Activated CD4-positive, CD25-positive, alpha-beta regulatory T cell (primary cell): ENCODE data around the gene SMC2.

Experiments used
- DNase-seq, 4 experiments: peaks; one replicate each; lab custom pipeline; 2025; lab: John Stamatoyannopoulos, UW

Gene SMC2

DNA sequence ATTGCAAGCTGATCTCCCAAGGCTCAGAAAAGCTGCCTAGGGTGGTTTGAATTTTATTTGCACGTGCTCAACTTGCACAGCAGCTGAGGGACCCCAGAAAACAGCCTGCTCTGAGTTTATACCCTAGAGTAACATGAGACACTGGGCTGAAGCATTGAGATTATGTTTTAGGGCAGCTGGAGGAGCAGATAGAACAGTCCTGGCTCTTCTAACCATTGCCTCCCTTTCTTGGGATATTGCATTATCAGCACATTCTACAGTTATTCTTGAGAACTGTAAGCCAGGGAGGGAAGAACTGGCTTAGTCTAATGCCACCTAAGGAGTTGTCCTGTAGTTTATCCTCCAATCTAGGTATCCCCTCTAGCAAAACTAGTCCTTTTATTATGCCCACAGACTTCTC is 10.3 kb downstream of the SMC2 start:
- no peak for DNase-seq

DNA sequence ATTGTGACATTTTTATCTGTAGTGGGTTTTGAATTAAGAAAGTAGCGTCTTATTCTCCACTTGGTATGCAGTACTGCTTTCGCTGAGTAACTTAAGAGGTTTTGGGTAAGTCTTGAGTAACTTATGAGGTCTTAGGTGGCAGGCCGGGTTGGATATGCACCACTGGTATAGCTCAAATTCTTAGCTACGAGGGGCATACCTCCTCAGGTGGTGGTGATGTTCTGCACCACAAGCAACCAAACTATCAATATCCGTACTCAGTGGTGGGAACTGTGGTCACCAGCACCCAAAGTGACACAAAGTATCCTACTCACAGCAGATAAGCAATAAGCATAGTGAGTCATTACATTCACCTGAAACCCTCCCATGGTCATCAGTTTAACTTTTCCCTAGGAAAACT is 13.7 kb downstream of the SMC2 start:
- no peak for DNase-seq

DNA sequence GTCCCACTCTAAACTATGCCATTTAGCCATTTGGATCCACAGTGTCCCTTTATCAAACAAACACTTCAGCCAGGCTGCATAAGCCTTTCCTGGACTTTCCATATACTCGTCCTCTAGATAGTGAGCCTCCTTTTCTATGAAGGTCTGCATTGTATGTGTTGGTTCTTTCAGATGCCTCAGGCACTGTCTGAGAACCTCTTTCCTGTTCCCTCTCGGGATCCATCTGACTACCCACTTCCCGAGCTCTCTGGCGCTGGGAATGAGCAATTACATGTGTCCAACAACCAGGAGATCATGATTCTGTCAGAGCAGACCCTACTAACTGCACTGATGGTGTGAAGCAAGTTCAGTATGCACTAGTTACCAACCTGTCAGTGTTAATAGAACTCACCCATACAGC is 14.2 kb downstream of the SMC2 start:
- no peak for DNase-seq

DNA sequence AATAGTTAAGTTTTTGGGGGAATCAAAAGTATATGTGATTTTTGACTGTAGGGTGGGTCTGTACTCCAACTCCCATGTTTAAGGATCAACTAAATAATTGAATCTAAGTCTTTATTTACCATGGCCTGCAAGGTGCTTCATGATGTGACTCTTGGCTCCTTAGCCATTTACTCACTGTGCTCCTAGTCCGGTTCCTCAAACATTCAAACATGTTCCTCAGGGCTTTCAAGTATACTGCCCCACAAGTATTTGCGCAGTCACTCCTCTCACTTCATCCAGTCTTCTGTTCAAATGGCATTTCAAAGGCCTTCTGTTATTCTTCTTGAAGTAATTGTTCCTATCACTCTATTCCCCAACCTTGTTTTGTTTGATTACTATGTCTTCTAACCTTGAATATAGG is 16.4 kb downstream of the SMC2 start:
- no peak for DNase-seq

DNA sequence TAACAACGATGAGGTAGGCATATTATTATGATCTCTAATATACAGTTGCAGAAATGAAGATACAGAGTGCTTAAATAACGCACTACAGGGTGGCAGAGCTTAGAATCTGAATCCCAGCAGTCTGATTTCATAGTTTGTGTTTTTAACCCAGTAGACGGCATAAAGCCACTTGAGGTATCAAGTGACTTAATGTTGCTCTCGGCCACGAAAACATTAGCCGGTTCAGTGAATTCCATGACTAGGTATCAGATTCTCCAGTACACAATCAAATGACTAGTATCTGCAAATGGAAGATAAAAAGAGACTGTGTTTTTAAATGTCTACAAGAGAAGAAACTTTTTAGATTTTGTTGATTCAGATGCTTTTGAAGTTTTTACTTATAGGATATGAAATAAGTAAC is 24.8 kb downstream of the SMC2 start:
- no peak for DNase-seq

DNA sequence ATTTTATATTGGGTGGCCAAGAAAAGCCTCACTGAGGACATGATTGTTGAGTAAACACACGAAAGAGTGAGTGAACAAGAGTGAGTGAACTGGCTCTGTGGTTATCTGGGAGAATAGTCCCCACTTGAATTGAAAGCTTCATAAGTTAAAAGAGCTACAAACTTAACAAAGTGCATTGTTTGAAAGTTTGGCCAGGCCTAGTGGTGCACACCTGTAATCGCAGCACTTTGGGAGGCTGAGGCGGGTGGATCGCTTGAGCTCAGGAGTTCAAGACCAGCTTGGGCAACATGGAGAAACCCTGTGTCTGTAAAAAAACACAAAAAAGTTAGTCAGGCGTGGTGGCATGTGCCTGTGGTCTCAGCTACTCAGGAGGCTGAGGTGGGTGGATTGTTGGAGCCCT is 26.9 kb downstream of the SMC2 start:
- DNase-seq: no peak

DNA sequence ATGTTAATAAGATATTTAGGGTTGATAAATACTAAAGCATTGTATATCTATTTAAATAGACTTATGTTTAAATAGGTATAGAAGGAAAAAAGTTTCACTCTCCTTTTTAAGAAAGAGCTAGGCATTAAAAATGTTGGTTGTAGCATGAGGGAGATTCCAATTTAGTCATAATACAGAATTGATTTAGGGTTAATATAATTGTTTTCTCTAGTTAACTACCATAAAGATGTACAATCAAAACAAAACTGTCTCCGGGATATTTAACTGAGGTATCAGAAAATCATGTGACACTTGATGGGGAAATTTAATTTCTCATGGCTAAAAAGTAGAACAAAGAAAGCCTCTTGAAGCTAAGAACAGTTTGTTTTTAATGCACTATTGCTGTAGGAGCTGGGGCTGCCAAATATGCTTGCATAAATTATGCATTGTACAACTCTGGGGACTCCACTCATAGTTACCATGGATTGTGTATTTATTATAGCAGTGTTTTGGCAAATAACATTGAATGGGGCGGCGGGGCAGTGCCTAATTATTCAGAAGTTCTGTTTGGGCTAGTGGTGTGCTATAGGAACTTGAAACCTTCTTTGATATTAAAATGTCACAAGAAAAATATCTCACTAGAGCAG is 44.2 kb downstream of the SMC2 start:
- DNase-seq: no peak

DNA sequence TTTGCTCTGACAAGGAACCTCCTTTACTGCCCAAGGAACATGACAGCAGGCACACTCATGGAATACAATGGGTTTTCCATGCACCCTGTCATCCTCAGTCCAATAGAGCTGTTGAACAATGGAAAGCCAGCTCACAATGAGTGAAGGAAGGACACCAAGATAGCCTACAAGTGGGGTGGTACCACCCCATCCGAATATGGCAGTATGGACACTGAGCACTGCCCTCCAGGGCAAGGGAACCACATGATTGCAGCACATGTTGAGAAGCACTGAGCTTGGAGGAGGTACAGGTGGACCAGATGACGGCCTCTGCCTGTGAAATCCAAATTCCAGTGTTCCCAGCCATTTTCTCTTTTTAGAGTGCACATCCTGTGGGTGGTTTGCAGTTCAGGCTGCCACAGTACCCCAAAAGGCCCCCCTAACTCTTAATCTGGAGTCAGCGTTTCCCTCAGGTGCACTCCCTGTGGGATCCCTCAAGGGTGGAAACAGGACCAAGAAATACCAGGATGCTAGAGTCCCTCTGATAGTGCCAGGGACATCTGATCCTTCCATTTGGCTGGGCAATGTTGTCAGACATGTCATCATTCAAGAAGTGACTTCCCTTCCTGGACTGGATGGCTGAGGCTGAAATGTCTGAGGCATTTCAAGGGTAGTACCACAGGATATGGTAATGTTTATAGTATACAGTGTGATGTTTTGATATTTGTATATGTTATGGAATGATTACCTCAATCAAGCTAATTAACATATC is 48.9 kb downstream of the SMC2 start:
- DNase-seq: no peak

DNA sequence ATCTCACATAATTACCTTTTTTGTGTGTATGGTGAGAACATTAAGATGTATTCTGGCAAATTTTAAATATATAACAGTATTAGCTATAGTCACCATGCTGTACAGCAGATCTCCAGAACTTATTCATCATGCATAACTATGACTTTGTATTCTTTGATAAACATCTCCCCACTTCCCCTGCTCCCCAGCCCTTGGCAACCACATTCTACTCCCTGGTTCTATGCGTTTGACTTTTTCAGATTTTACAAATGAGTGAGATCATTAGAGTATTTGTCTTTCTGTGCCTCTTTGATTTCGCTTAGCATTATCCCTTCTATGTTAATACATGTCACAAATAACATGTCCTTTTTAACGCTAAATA is 49.4 kb downstream of the SMC2 start:
- DNase-seq: no peak

DNA sequence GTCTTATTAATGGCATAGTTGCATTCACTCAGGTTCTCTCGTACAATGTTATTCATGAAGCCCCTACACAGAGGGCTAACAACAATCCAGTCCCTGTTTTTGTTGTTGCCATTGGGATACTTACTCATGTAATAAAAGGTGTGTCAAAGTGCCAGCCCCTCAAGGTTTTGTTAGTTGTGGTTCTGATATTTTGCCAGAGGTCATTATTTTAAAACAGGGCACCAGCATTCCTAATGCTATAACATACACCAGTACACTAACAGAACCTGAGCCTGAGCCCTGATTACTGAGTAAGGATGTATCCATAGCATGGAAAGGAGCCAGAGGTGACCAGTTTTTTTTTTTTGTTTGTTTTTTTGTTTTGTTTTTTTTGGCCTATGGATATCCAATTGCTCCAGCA is 50.2 kb downstream of the SMC2 start:
- DNase-seq: no peak

DNA sequence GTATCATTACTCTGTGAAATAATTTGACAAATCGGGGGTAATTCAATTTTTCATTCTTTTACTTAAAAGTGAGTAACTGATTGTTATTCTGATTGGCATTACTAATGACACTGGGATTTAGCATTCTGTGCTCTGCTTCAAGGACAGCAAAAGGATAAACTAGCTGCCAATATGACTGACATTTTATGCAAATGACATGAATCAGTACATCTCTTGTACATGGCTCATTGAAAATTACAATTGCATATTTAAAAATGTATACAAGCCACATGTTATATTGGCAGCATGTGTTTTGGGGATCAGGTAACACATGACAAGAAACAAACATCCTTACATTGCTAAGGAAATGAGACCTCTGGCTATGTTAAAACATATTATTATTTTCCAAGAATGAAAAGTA is 79.0 kb downstream of the SMC2 start:
- no peak for DNase-seq

DNA sequence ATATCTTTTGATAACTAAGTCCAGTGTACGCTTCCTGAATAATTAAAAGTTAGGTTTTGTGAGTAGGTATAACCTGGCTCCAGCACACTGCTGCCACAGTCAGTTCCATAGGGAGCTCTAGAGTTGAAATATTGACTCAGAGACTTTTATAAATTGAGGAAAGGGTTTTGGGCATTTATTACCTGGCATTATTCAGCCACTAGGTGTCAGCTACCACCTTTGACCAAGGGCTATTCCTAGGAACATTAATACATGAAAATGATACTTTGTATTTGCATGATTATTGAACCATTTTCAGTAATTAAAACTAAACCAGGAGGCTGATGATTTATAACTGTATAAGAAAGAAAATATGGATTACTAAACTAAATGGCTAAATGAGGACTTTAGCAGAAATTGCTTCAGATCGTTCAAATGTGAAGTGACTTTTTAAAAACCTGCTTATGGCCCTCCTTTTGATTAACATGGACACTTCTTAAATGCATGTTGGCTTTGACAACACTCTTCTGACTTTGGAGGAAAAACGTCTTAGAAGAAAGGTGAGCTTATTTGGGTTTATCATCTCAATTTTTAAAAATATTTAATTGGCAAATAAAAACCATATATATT is 83.0 kb downstream of the SMC2 start:
- no peak for DNase-seq

DNA sequence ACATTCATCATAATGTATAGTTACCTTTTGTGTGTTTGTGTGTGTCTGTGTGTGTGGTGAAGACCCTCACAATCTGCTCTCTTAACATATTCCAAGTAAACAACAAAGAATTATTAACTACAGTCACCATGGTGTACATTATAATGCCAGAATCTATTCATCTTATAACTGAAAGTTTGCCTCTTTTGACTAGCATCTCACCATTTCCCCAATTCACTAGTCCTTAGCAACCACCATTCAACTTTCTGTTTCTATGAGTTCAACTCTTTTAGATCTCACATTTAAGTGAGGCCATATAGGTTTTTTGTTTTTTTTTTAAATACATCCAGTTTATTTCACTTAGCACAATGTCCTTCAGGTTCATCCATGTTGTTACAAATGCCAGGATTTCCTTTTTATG is 83.6 kb downstream of the SMC2 start:
- no peak for DNase-seq
